GM12878 (cell line): Measurements from ENCODE around the gene CUL5. TPM values are rescaled to one million over a fixed set of nuclear protein-coding genes. Genes with fewer than 3 reads are reported as not detected.

ENCODE experiments used
- BHLHE40 ChIP-seq, 2 experiments: fragments of 450-650 bp in 1 of 2; IDR thresholded peaks; 2 replicates each; pipeline ENCODE4 v1.6.1; 2011 to 2017; ENCODE audit warnings: low read depth in 2 of 2, borderline replicate concordance in 1 of 2, improper control_type of control experiment in 1 of 2, low read length in 1 of 2, mild to moderate bottlenecking in 1 of 2
- PRDM15 ChIP-seq: fragments of 450-650 bp; formaldehyde crosslinking; IDR thresholded peaks from 2 replicates; pipeline ENCODE4 v1.4.0; 2020; ENCODE audit warnings: mild to moderate bottlenecking, moderate library complexity
- REST ChIP-seq: IDR thresholded peaks from 2 replicates; pipeline ENCODE4 v1.6.1; 2012; ENCODE audit warnings: mild to moderate bottlenecking, low read depth, low read length
- polyA plus RNA-seq, 11 experiments: library from polyadenylated mRNA; depleted of rRNA in 4 of 11; unstranded in 6 of 11; stranded (reverse) in 5 of 11; fragments of >200 nt; fragmentation: Nextera tagmentation in 4 of 11; fragmentation: Illumina TruSeq in 1 of 11; extraction: Ambion mirVana in 4 of 11; extraction: Trizol in 1 of 11; gene quantifications; 1 replicate in 1 of 11; 2 replicates in 10 of 11; pipeline versions ENCODE4 v1.2.1 to v1.2.3, GENCODE V29; 2011 to 2016; ENCODE audit warnings: inconsistent platforms in 2 of 11, missing spikeins in 2 of 11, low read depth in 1 of 11
- small RNA-seq: library from RNA; depleted of rRNA; stranded (forward); fragments of <200 nt; gene quantifications from one replicate; pipeline ENCODE3, GENCODE V24; 2014
- total RNA-seq, 4 experiments: library from RNA; depleted of rRNA in 3 of 4; stranded (reverse); fragments of >200 nt in 3 of 4; fragmentation: Illumina TruSeq in 1 of 4; extraction: Trizol in 1 of 4; gene quantifications; 2 replicates each; pipeline versions ENCODE4 v1.2.1 to v1.2.3, GENCODE V29; 2013 to 2021

CUL5 gene
- total and polyA plus RNA-seq, 10 of the 15 experiments (the other 5 are each of a cell fraction or from before 2014, with no cell fraction given): 9.1 to 37.6 (median 18.3) TPM

GRCh38 chr11:108154591-108154990, 145.9 kb downstream of the CUL5 start (continued):
- TF ChIP-seq PRDM15 (CRISPR knock-in tag): no peak
- TF ChIP-seq BHLHE40 (IDR thresholded peaks at IDR 0.05; ENCODE audit: borderline replicate concordance in 1 of 2, low read depth in 2 of 2, low read length in 1 of 2): no peak
- TF ChIP-seq REST: no peak
- TF ChIP-seq, all 136 proteins: peak for 0

Small RNA genes lying within 50 kb of the gene (small RNA-seq; reads per million reads assigned to genes)
- gene RF00019: not detected

Other genes starting within 250 kb of the CUL5 start
- 42.1 and 45.7 TPM in 2 replicates for gene SLC35F2, start 150.1 kb upstream of the CUL5 start, total RNA-seq (2014; rRNA removed)
- gene SLC35F2, start 150.1 kb upstream of the CUL5 start, total RNA-seq (2014; rRNA removed; fragmentation: Illumina TruSeq; extraction: Trizol): 37.5 and 41.6 TPM in 2 replicates
- 33.4 and 33.9 TPM in 2 replicates for gene SLC35F2, start 150.1 kb upstream of the CUL5 start, total RNA-seq (2021)
- 44.9 and 46.4 TPM in 2 replicates for gene SLC35F2, start 150.1 kb upstream of the CUL5 start, polyA plus RNA-seq (2011; rRNA removed)
- 38.6 and 39.3 TPM in 2 replicates for gene SLC35F2, start 150.1 kb upstream of the CUL5 start, polyA plus RNA-seq (2014; fragmentation: Illumina TruSeq; extraction: Trizol)
- gene SLC35F2, start 150.1 kb upstream of the CUL5 start, polyA plus RNA-seq (2014; fragmentation: Nextera tagmentation; extraction: Ambion mirVana): 10 to 100 TPM; 15.2 to 25.8 TPM
- gene SLC35F2, start 150.1 kb upstream of the CUL5 start, polyA plus RNA-seq (2014; rRNA removed): 28.5 and 29.4 TPM in 2 replicates
- 10 to 100 TPM; 48.0 to 48.8 TPM for gene SLC35F2, start 150.1 kb upstream of the CUL5 start, polyA plus RNA-seq (2016; fragmentation: Nextera tagmentation; extraction: Ambion mirVana)
- gene RAB39A, start 80.5 kb upstream of the CUL5 start, total RNA-seq (2014; rRNA removed): 5.8 and 8.3 TPM in 2 replicates
- gene RAB39A, start 80.5 kb upstream of the CUL5 start, total RNA-seq (2014; rRNA removed; fragmentation: Illumina TruSeq; extraction: Trizol): 9.2 and 9.5 TPM in 2 replicates
- gene RAB39A, start 80.5 kb upstream of the CUL5 start, total RNA-seq (2021): 5.5 and 6.8 TPM in 2 replicates
- 6.8 and 8.0 TPM in 2 replicates for gene RAB39A, start 80.5 kb upstream of the CUL5 start, polyA plus RNA-seq (2011; rRNA removed)
- 6.8 and 7.5 TPM in 2 replicates for gene RAB39A, start 80.5 kb upstream of the CUL5 start, polyA plus RNA-seq (2014; fragmentation: Illumina TruSeq; extraction: Trizol)
- under 1 TPM; 0.10 to 0.18 TPM for gene RAB39A, start 80.5 kb upstream of the CUL5 start, polyA plus RNA-seq (2014; fragmentation: Nextera tagmentation; extraction: Ambion mirVana)
- gene RAB39A, start 80.5 kb upstream of the CUL5 start, polyA plus RNA-seq (2014; rRNA removed): 3.6 and 4.3 TPM in 2 replicates
- 1 to 10 TPM; 2.0 to 2.1 TPM for gene RAB39A, start 80.5 kb upstream of the CUL5 start, polyA plus RNA-seq (2016; fragmentation: Nextera tagmentation; extraction: Ambion mirVana)
- 75.9 and 80.8 TPM in 2 replicates for gene ACAT1, start 112.7 kb downstream of the CUL5 start, total RNA-seq (2014; rRNA removed)
- 88.9 and 91.5 TPM in 2 replicates for gene ACAT1, start 112.7 kb downstream of the CUL5 start, total RNA-seq (2014; rRNA removed; fragmentation: Illumina TruSeq; extraction: Trizol)
- gene ACAT1, start 112.7 kb downstream of the CUL5 start, total RNA-seq (2021): 57.1 and 62.2 TPM in 2 replicates
- gene ACAT1, start 112.7 kb downstream of the CUL5 start, polyA plus RNA-seq (2011; rRNA removed): 139 and 177 TPM in 2 replicates
- gene ACAT1, start 112.7 kb downstream of the CUL5 start, polyA plus RNA-seq (2014; fragmentation: Illumina TruSeq; extraction: Trizol): 88.4 and 106 TPM in 2 replicates
- 10 to 100 TPM; 58.2 to 93.5 TPM for gene ACAT1, start 112.7 kb downstream of the CUL5 start, polyA plus RNA-seq (2014; fragmentation: Nextera tagmentation; extraction: Ambion mirVana)
- 96.1 and 97.9 TPM in 2 replicates for gene ACAT1, start 112.7 kb downstream of the CUL5 start, polyA plus RNA-seq (2014; rRNA removed)
- gene ACAT1, start 112.7 kb downstream of the CUL5 start, polyA plus RNA-seq (2016; fragmentation: Nextera tagmentation; extraction: Ambion mirVana): 100 to 1,000 TPM; 127 to 130 TPM
- gene NPAT, start 213.7 kb downstream of the CUL5 start, total RNA-seq (2014; rRNA removed): 17.9 and 19.9 TPM in 2 replicates
- 31.6 and 32.8 TPM in 2 replicates for gene NPAT, start 213.7 kb downstream of the CUL5 start, total RNA-seq (2014; rRNA removed; fragmentation: Illumina TruSeq; extraction: Trizol)
- gene NPAT, start 213.7 kb downstream of the CUL5 start, total RNA-seq (2021): 21.1 and 22.7 TPM in 2 replicates
- gene NPAT, start 213.7 kb downstream of the CUL5 start, polyA plus RNA-seq (2011; rRNA removed): 19.4 and 27.1 TPM in 2 replicates
- gene NPAT, start 213.7 kb downstream of the CUL5 start, polyA plus RNA-seq (2014; fragmentation: Illumina TruSeq; extraction: Trizol): 22.7 and 26.4 TPM in 2 replicates
- 1 to 10 TPM; 7.5 to 9.8 TPM for gene NPAT, start 213.7 kb downstream of the CUL5 start, polyA plus RNA-seq (2014; fragmentation: Nextera tagmentation; extraction: Ambion mirVana)
- 13.5 and 15.7 TPM in 2 replicates for gene NPAT, start 213.7 kb downstream of the CUL5 start, polyA plus RNA-seq (2014; rRNA removed)
- 10 to 100 TPM; 20.9 to 23.7 TPM for gene NPAT, start 213.7 kb downstream of the CUL5 start, polyA plus RNA-seq (2016; fragmentation: Nextera tagmentation; extraction: Ambion mirVana)
- 56.1 and 57.5 TPM in 2 replicates for gene ATM, start 214.2 kb downstream of the CUL5 start, total RNA-seq (2014; rRNA removed)
- gene ATM, start 214.2 kb downstream of the CUL5 start, total RNA-seq (2014; rRNA removed; fragmentation: Illumina TruSeq; extraction: Trizol): 84.6 and 91.5 TPM in 2 replicates
- 53.7 and 58.4 TPM in 2 replicates for gene ATM, start 214.2 kb downstream of the CUL5 start, total RNA-seq (2021)
- gene ATM, start 214.2 kb downstream of the CUL5 start, polyA plus RNA-seq (2011; rRNA removed): 90.7 and 168 TPM in 2 replicates
- 45.0 and 70.6 TPM in 2 replicates for gene ATM, start 214.2 kb downstream of the CUL5 start, polyA plus RNA-seq (2014; fragmentation: Illumina TruSeq; extraction: Trizol)
- 10 to 100 TPM; 10.0 to 10.5 TPM for gene ATM, start 214.2 kb downstream of the CUL5 start, polyA plus RNA-seq (2014; fragmentation: Nextera tagmentation; extraction: Ambion mirVana)
- gene ATM, start 214.2 kb downstream of the CUL5 start, polyA plus RNA-seq (2014; rRNA removed): 26.8 and 35.5 TPM in 2 replicates
- 10 to 100 TPM; 14.6 to 19.5 TPM for gene ATM, start 214.2 kb downstream of the CUL5 start, polyA plus RNA-seq (2016; fragmentation: Nextera tagmentation; extraction: Ambion mirVana)